Kidney capillary endothelial cell (primary cell): Measurements from ENCODE around the gene VWA8.

ENCODE experiments used
- DNase-seq: peaks from one replicate; pipeline ENCODE4 v3.0.0-alpha.2; 2018; ENCODE audit warnings: low spot score

VWA8 gene

DNA sequence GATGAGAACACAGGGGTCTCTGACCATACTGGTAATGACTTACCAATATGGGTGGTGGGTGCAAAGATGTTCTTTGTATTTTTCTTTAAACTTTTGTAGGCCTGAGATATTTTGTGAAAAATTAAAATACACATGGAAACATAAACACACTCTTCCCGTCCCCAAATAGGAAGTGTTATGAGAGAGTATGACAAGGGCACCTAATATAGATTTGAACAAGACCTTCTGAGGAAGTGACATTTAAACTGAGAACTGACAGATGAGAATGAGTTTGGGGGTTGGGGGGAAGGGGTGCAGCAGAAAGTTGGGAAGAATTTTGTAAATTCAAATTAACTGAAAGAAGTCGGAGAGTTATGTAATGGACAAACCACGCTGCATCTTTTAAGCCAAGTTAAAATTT, 279.3 kb downstream of the VWA8 start:
- no peak for DNase-seq

DNA sequence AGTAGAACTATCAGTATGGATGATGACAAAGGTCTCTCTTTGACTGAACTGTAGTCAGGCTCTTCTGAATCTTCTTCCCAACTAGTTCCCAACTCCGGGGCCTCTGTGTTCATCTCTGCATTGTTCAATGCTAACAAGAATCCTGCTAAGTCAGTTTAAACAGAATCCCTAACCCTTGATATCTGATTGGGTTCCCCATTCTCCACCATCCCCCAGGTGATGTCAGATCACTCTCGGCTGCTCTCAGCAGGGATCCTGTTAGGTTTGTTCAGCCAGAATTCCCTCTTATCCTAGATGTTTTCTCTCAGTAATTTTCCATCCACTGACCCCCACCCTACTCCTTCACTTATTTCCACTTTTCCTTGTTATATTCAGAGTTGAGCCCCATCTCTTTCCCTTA, 280.0 kb downstream of the VWA8 start:
- DNase-seq, result no peak

DNA sequence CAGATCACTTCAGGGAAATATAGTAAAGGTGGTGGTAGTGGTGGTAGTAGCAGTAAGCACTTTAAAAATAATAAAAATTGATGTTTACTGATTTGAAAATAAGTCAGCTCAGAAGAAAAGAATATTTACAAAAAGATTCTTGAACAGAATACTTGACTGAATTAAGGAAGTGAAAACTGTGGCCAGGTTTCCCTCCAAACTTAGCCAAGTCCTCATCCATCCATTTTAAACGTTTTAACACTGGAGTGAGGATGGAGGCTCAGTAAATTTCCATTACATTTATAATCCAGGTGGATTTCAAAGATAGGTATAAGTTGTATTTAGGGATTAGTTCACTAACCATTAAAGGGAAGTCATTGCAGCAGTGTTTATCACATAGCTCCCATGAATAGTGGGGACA, 282.1 kb downstream of the VWA8 start:
- no peak for DNase-seq

DNA sequence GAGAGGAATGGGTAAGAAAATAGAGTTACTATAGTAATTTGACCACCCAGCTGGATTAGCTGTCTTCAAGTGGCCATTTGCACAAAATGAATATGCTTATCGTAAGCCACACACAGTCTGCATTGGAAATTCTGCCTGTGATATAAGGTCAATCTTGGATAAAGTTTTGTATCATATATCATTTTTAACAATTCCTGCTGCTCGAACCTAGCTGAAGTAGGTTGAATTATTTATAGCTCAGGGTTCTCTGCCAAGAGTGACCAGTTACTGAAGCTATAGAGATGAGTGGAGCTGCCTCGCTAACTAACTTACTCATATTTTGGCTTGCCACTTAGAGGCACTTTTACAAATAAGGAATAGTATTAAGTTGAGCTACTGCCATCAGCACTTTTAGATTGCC, 282.7 kb downstream of the VWA8 start:
- DNase-seq, result no peak

DNA sequence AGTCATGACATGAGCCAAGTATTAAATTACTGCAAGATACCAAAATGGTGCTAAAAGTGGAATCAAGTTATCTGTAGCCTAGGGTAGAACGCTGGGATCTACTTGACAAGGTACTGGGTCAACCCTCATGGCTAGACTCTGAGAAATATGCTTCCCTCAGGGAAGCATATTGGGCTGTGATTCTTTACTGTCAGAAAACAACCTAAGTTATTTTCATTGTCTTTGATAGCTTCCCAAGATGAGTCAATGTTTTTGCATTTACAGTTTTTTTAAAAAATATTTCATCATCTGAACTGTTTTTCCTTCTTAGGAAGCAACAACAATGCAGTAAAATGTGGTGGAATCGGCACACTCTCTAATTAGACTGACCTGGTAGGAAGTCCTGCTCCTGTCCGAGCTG, 285.6 kb downstream of the VWA8 start:
- DNase-seq, result peak; percentile 67

DNA sequence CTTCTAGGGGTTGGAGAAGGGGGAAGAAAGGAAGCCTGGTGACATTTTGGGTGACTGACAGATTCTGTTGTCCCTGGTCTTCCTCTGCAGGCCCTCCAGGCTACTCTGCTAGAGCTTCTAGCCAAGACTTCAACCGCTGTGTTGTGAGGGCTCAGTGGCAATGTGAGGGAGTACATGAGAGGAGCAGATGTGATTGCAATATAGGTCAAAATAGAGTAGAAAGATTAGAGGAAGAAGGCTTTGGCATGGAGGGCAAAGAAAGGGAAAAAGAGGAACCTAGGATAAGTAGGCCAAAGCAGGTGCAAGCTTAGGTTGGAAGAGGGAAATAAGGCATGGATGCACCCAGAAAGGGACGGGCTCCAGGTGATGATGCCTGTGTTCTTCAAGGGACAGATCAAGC, 286.7 kb downstream of the VWA8 start:
- no peak for DNase-seq

DNA sequence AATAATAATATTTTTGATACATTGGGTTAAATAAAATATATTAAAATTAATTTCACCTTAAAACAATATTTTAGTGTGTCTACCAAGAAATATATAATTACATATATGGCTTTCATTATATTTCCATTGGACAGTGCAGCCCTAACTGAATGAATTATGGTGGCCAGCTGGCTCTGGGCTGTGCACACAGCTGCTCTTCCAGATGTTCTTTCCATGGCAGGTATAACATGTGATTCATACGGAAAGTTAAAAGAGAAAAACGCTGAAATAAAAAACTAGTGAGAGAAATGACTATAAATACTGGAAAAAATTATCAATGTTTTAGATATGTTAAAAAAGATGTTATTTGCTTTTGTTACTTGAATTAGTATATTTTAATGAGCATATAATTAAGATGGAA, 287.3 kb downstream of the VWA8 start:
- no peak for DNase-seq

DNA sequence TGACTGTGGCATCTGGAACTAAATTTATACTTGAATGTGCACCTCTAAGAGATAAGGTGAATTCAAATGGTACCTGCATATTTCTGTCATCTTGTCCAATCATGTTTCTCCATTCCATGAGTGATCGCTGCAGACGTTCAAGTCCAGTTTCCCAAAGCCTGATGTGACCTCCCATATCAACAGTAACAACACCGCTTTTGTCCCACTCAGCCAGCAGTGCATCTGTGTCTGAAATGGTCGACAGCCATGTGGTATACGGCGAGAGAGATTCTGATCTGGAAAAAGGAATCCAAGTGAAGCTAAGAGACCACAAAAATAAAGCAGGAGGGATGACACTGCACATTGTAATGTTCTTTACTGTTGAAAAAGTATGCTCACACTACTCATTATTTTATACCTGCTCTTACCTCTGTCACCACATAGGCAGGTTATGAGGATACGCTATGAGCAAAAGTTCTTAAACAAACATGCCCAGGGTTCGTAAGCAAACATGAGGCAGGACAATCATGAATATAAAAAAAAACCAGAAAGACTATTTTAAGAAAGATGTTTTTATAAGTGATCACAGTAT, 290.0 kb downstream of the VWA8 start:
- no peak for DNase-seq

DNA sequence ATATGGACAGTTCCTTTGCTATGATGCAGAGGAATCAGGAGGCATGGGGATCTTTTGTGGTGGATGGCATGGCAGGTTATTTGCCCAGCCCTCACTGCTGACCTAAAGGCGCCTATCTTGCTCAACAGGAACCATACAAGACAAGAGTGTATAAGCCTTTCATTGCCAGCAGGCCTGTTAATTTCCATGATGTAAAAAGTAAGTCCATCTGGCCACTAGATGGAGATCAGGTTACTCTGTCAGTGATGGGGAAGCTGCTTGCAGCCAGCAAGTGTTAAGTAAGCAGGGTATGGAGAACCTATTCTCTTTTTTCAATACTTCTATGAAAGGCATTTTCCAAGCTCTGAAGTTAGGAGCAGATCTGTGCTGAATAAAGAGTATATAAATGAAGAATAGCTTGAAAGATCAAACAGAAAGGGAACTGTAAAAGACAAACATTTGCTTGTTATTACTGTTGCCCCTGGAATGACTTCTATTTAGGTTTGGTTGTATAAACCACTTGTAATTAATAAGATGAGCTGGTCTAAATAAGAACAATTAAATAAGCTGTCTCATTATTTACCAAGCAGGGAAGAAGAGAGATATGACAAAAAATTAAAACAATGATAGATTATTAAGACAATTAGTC, 292.7 kb downstream of the VWA8 start:
- DNase-seq, result peak; percentile 86

DNA sequence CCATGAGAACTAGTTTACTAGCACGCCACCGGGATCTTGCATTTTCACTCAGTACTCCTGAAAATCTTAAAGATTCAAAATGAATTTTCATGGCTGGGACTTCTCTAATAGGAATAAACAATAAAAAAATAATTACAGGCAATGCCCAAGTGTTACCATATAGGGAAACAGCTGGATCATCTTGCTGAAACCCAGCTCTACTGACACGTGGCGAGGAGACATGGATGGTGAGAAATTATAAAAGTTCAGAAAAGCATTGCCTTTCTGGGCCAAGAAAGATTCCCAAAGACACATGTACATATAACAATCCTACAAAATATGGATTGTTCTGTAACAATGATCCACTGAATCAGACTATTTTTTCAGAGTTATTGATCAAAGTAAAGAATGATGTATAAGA, 294.3 kb downstream of the VWA8 start:
- DNase-seq, result no peak

DNA sequence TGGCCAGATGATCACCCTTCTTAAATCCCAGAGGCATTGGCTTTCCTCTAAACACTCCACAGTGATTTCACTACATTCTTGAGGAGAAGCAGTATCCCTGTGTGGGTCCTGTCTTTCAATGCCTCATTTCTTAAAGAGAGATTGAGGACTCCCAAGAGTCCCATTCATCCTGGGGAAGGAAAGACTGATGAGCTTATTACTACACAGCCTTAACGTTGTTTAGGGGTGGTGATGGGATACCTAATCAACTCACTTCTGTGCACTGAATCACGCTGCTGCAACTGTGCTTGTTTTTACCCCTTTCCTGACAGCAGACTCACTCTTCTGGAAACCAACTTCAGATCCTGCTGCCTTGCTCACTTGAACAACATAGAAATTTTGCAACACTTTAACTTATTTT, 300.5 kb downstream of the VWA8 start:
- DNase-seq, result no peak

DNA sequence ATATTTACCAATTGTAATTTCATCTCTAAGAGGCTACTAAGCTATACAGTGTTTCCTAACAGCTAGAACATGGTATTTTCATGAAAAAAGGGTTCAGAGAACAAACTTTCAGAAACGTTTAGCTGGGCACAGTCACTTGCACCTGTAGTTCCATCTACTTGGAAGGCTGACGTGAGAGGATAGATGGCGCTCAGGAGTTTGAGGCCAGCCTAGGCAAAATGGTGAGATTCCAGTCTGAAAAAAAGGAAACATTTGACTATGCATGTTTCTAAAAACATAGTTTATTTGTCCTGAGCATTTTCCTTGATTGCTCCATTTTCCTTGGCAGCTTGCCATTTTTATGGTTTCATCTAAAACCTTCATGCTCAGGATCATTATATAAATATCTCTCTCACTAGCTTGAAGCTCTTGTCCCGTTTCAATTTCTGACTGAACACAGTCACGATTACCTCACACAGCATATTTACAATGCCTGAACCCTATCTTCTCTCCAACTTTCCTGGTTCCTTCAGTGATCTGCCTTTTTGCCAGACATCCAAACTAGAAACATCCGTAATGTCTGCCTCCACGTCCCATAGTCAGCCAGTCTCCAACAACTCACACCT, 302.8 kb downstream of the VWA8 start:
- no peak for DNase-seq

DNA sequence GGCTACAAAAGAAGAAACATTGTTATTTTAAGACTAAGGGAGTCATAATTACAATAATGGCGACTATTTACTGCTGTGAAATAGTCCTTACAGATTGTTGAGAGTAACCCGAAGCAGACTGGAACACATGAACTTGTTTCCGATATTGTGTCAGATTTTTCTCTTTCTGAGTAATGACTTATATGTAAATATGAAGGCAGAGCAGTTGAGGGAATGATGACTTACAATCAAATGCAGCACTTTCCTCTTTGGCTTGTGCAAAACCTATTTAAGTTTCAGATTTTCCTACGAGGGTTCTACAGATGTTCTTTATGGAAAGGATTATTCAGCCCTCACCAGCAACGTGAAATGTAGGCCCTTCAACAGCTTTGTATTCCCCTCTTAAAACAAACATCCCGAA, 304.9 kb downstream of the VWA8 start:
- DNase-seq, result no peak

DNA sequence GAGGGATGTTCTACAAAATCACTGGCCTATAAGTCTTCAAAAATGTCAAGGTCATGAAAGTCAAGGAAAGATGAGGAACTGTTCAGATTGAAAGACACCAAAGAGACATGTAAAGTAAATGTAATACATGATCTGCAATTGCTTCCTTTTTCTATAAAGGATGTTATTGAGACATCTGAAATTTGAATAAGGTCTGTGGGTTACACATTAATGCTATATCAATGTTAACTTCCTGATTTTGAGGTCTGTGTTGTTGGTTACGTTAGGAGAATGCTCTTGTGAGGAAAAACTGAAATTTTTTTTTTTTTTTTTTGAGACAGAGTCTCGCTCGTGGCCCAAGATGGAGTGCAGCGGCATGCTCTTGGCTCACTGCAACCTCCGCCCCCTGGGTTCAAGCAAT, 306.1 kb downstream of the VWA8 start:
- no peak for DNase-seq

DNA sequence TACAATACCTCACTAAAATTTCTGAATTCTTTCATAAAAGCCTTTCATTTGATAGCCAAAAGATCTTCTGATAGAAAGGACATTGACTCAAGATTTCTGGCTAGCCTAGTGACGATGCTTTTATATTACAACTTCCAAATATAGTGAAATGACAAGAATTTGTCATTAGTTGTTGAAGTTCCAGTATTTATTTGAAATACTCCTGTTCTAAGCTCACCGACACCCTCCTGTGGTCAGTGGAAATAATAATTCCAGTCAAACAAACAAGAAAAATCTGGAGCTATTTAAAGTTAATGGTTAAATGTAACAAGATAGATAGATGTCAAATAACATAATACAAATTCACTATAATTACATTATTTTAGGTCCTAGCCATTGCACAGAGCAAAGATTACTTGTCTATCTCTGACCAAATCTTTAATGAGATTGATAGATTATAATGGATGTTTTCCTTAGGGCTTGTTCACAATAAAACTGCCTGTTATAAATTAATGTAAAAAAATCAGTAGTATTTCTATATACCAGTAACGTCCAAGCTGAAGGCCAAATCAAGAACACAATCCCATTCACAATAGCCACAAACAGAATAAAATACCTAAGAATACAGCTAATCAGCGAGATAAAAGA, 308.1 kb downstream of the VWA8 start:
- DNase-seq, result peak; percentile 73

DNA sequence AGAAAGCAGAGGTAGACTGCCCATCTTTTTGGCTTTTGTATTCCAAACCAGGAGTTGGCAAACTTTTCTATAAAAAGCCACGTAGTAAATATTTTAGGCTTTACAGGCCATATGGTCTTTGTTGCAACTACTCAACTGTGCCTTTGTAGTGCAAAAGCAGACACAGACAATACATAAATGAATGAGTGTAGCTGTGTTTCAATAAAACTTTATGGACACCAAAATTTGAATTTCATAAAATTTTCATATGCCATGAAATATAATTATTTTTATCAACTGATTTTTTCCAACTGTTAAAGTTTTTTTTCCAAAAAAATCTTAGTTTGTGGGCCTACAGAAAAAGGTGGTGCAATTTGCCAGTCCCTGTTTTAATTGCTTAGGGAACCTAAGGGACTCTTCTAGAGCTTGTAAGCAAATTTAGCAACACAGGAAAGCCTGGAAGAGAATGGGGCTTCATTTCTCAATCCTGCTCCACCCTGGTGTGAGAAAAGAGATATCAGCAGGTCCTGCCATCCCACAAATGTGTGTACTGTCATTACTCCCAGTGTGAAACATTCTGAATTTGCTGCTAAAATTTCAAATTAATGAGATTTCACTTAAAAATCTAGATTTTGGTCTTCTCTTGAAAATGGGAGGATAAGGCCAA, 309.4 kb downstream of the VWA8 start:
- DNase-seq, result no peak

DNA sequence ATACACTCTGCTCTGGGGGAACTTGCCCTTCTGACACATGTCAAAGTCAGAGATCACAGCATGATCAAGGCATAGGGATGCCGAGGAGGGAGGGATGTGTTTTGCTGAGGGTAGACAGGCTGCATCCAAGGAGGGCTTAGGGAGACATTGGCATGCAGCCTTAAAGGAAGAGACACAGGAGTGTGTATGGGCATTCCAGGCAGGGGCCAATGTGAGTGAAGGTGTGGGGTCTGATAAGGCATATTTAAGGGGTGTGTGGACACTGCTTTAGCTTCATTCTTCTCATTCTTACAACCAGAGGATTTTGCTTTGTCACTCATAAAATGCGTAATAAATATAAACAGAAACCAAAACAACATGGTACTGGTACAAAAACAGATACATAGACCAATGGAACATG, 310.2 kb downstream of the VWA8 start:
- DNase-seq, result no peak

DNA sequence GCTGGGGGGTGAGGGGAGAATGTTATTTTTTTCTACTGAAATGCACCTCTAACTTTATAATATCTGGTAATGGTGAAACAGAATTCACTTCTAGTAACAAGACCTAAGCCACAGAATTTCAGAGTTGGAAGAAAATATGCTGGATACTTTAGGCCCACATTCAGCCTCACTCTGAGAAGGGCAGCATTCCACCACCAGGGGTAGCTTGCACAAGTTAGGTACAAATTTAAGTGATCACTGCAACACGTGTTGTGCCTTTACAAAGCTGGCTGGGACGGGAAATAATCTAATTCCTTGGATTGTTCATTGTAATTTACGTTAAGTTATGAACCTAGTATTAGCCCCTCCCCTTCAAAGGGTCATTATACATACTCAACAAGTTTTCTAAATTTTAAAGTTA, 311.2 kb downstream of the VWA8 start:
- DNase-seq, result peak; percentile 51

DNA sequence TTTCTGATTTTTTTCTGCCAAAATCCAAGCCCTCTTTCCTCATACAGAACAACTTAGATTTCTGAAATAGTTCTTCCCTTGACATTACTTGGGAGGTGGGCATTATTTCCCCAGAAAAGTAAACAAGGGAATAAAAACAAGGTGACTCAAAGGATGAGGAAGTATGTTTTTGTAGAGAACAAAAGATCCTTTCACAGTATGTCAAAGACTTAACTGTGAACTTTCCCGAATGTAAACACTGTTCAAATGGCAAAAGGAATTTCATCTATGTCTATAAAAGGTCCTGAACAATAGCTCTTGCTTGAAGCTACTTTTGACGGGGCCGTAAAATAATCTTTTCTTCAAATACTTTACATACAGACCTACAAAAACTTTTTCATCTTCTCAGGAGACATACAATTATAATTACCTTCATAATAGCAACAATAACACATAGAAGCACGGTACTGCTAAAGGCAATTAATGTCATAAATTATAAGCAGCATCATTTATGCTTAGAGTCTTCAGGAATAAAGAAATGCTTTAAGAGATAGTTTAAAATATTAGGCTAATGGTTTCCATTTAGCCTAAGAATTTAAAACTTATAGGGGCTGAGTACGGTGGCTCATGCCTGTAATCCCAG, 312.5 kb downstream of the VWA8 start:
- peak; percentile 90 for DNase-seq

DNA sequence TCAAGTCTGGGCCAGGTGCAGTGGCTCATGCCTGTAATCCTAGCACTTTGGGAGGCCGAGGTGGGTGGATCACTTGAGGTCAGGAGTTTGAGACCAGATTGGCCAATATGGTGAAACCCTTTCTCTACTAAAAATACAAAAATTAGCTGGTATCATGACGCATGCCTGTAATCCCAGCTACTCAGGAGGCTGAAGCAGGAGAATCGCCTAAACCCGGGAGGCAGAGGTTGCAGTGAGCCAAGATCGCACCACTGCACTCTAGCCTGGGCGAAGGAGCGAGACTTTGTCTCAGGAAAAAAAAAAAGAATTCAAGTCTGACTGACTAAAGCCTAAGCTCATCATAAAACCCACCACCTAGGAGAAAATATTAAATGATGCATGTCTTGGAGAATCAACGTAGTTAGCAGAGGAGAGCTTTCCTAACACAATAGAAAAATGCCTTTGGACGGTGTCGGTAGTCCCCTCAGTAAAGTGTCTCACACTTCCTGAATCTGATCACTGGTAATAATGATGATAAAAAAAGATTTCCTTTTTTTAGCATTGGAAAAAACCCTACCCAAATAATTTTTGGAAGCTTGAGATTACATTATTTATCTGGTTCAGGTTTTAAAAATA, 313.1 kb downstream of the VWA8 start:
- DNase-seq, result peak; percentile 86

DNA sequence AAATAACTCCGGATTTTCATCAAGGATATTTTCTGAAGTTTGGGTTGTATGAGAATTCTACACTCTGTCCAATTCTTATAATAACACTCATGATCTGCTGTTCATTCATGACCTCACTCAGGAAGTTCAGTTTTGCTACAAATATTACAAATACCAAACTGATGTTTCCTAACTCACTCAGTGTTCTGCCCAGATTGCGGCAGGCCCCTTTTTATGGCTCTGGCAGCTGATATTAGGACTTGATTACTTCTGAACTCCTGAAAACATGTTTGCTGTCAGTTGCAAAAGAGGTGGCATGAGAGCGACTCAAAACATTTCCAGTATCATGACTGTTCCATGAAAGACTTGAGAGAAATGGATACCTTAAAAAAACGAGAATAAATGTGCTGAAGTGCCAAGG, 315.6 kb downstream of the VWA8 start:
- peak; percentile 71 for DNase-seq

DNA sequence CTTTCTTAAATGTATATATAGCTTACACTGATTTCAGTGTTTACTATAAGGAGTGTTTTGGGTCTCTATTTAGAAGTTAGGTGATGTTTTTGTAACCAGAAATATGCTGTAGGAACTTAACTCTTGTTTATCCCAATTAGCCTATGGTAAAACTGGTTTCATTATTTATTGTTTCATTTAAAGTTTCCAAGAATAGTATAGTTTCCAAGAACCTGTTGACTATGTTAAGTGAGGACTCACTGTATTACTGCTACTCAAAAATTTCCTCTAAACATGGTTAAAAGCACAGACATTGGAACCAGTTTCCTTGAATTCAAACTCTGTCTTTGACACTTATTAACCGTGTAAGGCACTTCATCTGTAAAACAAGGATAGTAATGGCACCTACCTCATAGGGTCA, 316.2 kb downstream of the VWA8 start:
- DNase-seq, result no peak
